ENCODE measurements around the gene A1CF. TPM values are rescaled to one million over a fixed set of nuclear protein-coding genes. Genes with fewer than 3 reads are reported as not detected.

A1CF gene
- total RNA-seq, 1 donor from 2014 or later: not detected

DNA sequence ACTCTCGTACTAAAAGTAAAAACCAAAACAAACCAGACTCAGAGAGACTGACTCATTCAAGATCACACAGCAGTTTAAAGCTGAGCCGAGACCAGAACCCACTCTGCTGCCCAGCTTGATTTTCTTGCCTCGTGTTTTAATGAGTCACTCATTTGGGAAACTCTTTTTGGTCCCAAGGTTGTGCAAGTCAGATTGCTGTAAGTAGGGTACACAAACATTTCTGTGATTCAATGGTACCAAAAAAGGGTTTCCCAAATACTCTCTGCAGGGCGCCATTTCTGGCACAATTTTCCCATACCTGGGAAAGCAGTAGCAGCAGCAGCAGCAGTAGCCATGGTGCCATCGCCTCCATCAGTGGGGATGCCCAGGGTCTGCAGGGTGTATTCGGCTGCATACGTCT is 75.8 kb downstream of the A1CF start:
- no peak for DNase-seq (ENCODE audit: low read depth)
- Histone ChIP-seq H3K4me3 (ENCODE audit: low read depth, low read length) (no peak overlapping the region), H3K27me3 (ENCODE audit: control insufficient read depth, insufficient read depth, low read length) (no peaks in the 10 kb centered on the region), H3K36me3 (ENCODE audit: control insufficient read depth, insufficient read depth, low read length) (no peaks in the 10 kb centered on the region)
- TF ChIP-seq, protein P1, sequence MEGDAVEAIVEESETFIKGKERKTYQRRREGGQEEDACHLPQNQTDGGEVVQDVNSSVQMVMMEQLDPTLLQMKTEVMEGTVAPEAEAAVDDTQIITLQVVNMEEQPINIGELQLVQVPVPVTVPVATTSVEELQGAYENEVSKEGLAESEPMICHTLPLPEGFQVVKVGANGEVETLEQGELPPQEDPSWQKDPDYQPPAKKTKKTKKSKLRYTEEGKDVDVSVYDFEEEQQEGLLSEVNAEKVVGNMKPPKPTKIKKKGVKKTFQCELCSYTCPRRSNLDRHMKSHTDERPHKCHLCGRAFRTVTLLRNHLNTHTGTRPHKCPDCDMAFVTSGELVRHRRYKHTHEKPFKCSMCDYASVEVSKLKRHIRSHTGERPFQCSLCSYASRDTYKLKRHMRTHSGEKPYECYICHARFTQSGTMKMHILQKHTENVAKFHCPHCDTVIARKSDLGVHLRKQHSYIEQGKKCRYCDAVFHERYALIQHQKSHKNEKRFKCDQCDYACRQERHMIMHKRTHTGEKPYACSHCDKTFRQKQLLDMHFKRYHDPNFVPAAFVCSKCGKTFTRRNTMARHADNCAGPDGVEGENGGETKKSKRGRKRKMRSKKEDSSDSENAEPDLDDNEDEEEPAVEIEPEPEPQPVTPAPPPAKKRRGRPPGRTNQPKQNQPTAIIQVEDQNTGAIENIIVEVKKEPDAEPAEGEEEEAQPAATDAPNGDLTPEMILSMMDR (IDR thresholded peaks at IDR 0.05; ENCODE audit: insufficient read depth, low read length, poor library complexity, severe bottlenecking): no peak

DNA sequence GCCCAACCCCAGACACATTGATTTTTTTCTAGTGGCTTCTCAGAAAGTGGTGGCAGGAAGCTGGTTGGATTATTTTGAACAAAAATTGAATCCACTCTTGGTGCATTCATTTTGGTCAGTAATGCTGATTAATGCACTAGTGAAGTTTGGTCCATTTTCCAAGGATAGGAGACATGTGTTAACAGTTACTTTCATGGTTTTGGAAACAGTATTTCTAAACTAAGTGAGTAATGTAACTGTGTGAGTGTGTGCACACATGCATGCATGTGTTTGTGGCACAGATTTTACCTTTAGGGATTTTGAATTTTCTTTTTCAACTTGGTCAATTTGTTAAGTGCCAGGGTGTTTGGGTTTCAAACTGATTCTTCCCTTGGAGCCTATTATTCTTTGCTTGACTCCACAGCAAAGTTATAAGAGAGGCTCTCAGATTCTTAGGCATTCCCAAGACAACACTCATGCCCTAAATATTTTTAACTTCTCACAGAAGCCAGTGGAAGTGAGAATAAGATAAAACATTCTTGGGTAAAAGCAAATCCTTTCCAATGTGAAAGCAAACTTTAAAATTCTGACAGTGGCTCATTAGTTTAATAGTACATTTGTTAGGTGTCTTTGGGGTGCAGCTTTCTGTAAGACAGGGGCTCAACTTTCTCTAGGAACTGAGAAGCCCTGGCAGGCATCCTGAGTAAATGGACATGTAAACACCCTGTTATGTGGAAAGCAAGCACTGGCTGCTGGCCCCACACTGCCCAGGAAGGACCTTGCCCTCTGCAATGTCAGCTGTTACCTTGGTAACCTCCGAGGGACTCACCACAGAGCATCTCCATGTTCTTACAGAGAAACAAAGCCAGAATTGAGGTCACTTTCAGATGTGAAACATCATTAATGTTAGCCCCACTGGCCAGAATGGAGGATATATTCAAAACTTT is 77.3 kb downstream of the A1CF start:
- TF ChIP-seq, protein P1 (IDR thresholded peaks at IDR 0.05; ENCODE audit: insufficient read depth, low read length, poor library complexity, severe bottlenecking): no peak
- Histone ChIP-seq H3K36me3 (ENCODE audit: control insufficient read depth, insufficient read depth, low read length) (no peaks in the 10 kb centered on the region), H3K27me3 (ENCODE audit: control insufficient read depth, insufficient read depth, low read length) (no peaks in the 10 kb centered on the region), H3K4me3 (ENCODE audit: low read depth, low read length) (no peak overlapping the region)
- DNase-seq (ENCODE audit: low read depth): no peak

DNA sequence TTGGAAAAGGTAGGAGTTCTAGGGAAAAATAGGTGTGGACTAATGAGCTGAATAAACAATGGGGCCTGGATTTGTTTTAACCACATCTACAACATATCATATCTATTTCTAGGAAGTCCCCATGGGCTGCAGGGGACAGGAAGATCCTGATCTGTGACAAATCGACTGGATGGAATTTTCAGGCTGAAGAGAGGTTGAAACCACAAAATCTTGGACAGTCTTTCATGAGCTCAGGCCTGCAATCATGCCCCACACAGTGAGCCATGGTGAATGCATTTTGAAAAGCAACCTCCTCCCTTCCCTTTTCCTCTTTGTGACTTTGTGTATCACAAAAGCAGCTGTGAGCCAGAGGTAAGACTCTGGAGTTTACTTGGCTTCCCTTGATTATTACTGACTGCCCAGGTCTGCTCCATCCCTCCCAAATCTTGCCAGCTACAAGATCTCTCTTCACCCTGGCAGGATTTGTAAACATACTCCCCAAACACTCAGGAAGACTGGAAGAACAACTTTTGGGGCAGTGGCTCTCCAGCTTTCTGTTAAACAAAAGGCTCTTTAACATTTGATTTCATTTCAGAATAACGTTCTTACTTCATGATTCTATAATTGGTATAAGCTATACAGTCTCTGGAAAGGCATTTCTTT is 79.3 kb downstream of the A1CF start:
- no peak overlapping the region for H3K4me3 ChIP-seq (ENCODE audit: low read depth, low read length)
- no peak for DNase-seq (ENCODE audit: low read depth)
- TF ChIP-seq, protein P1 (IDR thresholded peaks at IDR 0.05; ENCODE audit: insufficient read depth, low read length, poor library complexity, severe bottlenecking): no peak
- H3K36me3 ChIP-seq (ENCODE audit: control insufficient read depth, insufficient read depth, low read length): no peaks in the 10 kb centered on the region
- no peaks in the 10 kb centered on the region for H3K27me3 ChIP-seq (ENCODE audit: control insufficient read depth, insufficient read depth, low read length)

DNA sequence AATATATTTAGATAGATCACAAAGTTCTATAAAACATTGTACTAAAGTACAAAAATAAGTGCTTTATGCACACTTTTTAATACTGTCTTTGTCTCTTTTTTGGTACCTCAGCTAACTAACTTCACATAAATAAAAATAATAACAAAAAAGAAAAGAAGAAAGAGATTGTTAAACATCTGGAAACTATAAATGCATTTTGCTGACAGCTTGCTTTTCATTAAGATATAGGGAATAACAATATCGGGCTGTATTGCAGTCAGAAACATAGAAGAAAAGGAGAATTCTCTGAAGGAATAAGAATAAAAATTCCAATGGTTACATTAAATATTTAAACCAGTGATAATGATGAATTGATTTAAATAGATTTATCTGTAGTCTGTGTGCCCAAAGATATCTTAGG is 85.8 kb downstream of the A1CF start:
- Histone ChIP-seq H3K36me3 (ENCODE audit: control insufficient read depth, insufficient read depth, low read length) (no peaks in the 10 kb centered on the region), H3K27me3 (ENCODE audit: control insufficient read depth, insufficient read depth, low read length) (no peaks in the 10 kb centered on the region), H3K4me3 (ENCODE audit: low read depth, low read length) (no peak overlapping the region)
- no peak for DNase-seq (ENCODE audit: low read depth)
- TF ChIP-seq, protein P1 (IDR thresholded peaks at IDR 0.05; ENCODE audit: insufficient read depth, low read length, poor library complexity, severe bottlenecking): no peak

DNA sequence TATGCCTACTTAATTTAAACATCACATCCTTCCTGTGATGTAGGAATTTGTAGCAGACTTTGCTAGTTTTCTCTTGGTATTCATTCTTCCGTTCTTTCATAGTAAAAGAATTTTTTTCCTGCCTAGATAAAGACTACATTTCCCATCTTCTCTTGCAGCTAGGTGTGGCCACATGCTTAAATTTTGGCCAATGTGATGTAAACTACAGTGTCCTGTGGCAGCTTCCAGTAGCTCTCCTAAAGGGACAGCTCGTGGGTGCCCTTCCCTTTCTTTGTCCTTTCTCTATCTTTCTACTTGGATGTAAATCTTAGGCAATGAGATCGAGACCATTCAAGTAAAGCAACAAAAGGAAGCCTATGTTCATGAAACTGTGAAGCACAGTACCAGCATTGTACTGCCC is 87.1 kb downstream of the A1CF start:
- Histone ChIP-seq H3K27me3 (ENCODE audit: control insufficient read depth, insufficient read depth, low read length) (no peaks in the 10 kb centered on the region), H3K4me3 (ENCODE audit: low read depth, low read length) (no peak overlapping the region), H3K36me3 (ENCODE audit: control insufficient read depth, insufficient read depth, low read length) (no peaks in the 10 kb centered on the region)
- no peak for DNase-seq (ENCODE audit: low read depth)
- TF ChIP-seq, protein P1 (IDR thresholded peaks at IDR 0.05; ENCODE audit: insufficient read depth, low read length, poor library complexity, severe bottlenecking): no peak

All from kidney epithelial cell (primary cell).